ENCODE measurements around the gene SLCO2B1.

The SLCO2B1 gene

DNA sequence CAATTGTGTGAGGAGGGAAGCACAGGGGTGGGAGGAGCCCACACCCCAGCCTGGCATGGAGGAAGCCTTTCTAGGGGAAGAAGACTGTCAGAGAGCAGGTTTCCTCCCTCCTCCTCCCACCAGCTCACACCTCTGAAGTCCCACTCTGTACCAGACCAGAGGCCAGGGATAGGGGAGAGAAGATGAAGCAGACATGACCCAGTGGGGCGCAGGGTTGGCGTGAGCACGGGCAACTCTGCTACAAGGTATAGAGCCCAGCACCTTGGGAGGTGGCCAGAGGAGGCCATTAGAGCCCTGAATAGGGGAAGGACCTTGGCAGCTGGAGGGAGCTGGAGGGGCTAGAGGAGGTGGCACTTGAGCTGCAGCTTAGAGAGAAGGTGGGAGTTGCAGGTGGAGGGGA, 15.9 kb downstream of the SLCO2B1 start:
- Histone ChIP-seq H3K4me3 (ENCODE audit: low read length) (no peak overlapping the region), H3K9ac (ENCODE audit: low read depth, low read length) (no peak overlapping the region), H3K36me3 (ENCODE audit: insufficient read depth, low read length) (no peaks in the 10 kb centered on the region), H3K9me3 (replicated peaks; ENCODE audit: low read length) (no peaks in the 10 kb centered on the region), H3K4me1 (ENCODE audit: control insufficient read depth, insufficient read depth, low read length) (no peaks in the 10 kb centered on the region), H3K27me3 (ENCODE audit: control insufficient read depth, insufficient read depth, low read length) (peaks cover 84% of the 10 kb centered on the region), H3K4me2 (ENCODE audit: low read length) (no peak overlapping the region)

- Histone ChIP-seq H3K9ac (ENCODE audit: low read depth, low read length) (no peak overlapping the region), H3K4me3 (ENCODE audit: low read length) (no peak overlapping the region), H3K27me3 (ENCODE audit: control insufficient read depth, insufficient read depth, low read length) (peaks cover 76% of the 10 kb centered on the region), H3K4me1 (ENCODE audit: control insufficient read depth, insufficient read depth, low read length) (no peaks in the 10 kb centered on the region), H3K9me3 (replicated peaks; ENCODE audit: low read length) (no peaks in the 10 kb centered on the region), H3K36me3 (ENCODE audit: insufficient read depth, low read length) (no peaks in the 10 kb centered on the region), H3K4me2 (ENCODE audit: low read length) (no peak overlapping the region)
These were observed 16.7 kb downstream of the SLCO2B1 start for GRCh38 chr11:75167617-75168016.

GRCh38 chr11:75169101-75169885, 18.4 kb downstream of the SLCO2B1 start:
- Histone ChIP-seq H3K9me3 (replicated peaks; ENCODE audit: low read length) (no peaks in the 10 kb centered on the region), H3K4me1 (ENCODE audit: control insufficient read depth, insufficient read depth, low read length) (no peaks in the 10 kb centered on the region), H3K4me3 (ENCODE audit: low read length) (no peak overlapping the region), H3K9ac (ENCODE audit: low read depth, low read length) (no peak overlapping the region), H3K36me3 (ENCODE audit: insufficient read depth, low read length) (no peaks in the 10 kb centered on the region), H3K27me3 (ENCODE audit: control insufficient read depth, insufficient read depth, low read length) (peaks cover 66% of the 10 kb centered on the region), H3K4me2 (ENCODE audit: low read length) (no peak overlapping the region)

- Histone ChIP-seq H3K36me3 (ENCODE audit: insufficient read depth, low read length) (no peaks in the 10 kb centered on the region), H3K4me2 (ENCODE audit: low read length) (no peak overlapping the region), H3K9ac (ENCODE audit: low read depth, low read length) (no peak overlapping the region), H3K4me1 (ENCODE audit: control insufficient read depth, insufficient read depth, low read length) (no peaks in the 10 kb centered on the region), H3K27me3 (ENCODE audit: control insufficient read depth, insufficient read depth, low read length) (peaks cover 65% of the 10 kb centered on the region), H3K9me3 (replicated peaks; ENCODE audit: low read length) (no peaks in the 10 kb centered on the region), H3K4me3 (ENCODE audit: low read length) (no peak overlapping the region)
These were observed 19.8 kb downstream of the SLCO2B1 start for GRCh38 chr11:75170516-75171201.

GRCh38 chr11:75173336-75173735, 22.4 kb downstream of the SLCO2B1 start:
- H3K4me2 ChIP-seq (ENCODE audit: low read length) = no peak overlapping the region
- H3K9ac ChIP-seq (ENCODE audit: low read depth, low read length) = no peak overlapping the region
- H3K36me3 ChIP-seq (ENCODE audit: insufficient read depth, low read length) = no peaks in the 10 kb centered on the region

GRCh38 chr11:75174781-75175370, 24.0 kb downstream of the SLCO2B1 start:
- Histone ChIP-seq H3K4me2 (ENCODE audit: low read length) (no peak overlapping the region), H3K4me3 (ENCODE audit: low read length) (no peak overlapping the region), H3K9ac (ENCODE audit: low read depth, low read length) (no peak overlapping the region), H3K9me3 (replicated peaks; ENCODE audit: low read length) (no peaks in the 10 kb centered on the region), H3K27me3 (ENCODE audit: control insufficient read depth, insufficient read depth, low read length) (peaks cover 38% of the 10 kb centered on the region), H3K4me1 (ENCODE audit: control insufficient read depth, insufficient read depth, low read length) (no peaks in the 10 kb centered on the region), H3K36me3 (ENCODE audit: insufficient read depth, low read length) (no peaks in the 10 kb centered on the region)

More at GRCh38 chr11:75173336-75173735, 22.4 kb downstream of the SLCO2B1 start:
- H3K9me3 ChIP-seq (replicated peaks; ENCODE audit: low read length) = no peaks in the 10 kb centered on the region
- no peaks in the 10 kb centered on the region for H3K4me1 ChIP-seq (ENCODE audit: control insufficient read depth, insufficient read depth, low read length)
- H3K4me3 ChIP-seq (ENCODE audit: low read length) = no peak overlapping the region
- H3K27me3 ChIP-seq (ENCODE audit: control insufficient read depth, insufficient read depth, low read length) = peaks cover 52% of the 10 kb centered on the region

- Histone ChIP-seq H3K27me3 (ENCODE audit: control insufficient read depth, insufficient read depth, low read length) (peaks cover 57% of the 10 kb centered on the region), H3K4me1 (ENCODE audit: control insufficient read depth, insufficient read depth, low read length) (no peaks in the 10 kb centered on the region), H3K4me2 (ENCODE audit: low read length) (no peak overlapping the region), H3K4me3 (ENCODE audit: low read length) (no peak overlapping the region), H3K9me3 (replicated peaks; ENCODE audit: low read length) (no peaks in the 10 kb centered on the region), H3K9ac (ENCODE audit: low read depth, low read length) (no peak overlapping the region), H3K36me3 (ENCODE audit: insufficient read depth, low read length) (no peaks in the 10 kb centered on the region)
These were observed 31.8 kb downstream of the SLCO2B1 start for GRCh38 chr11:75182664-75183063.

DNA sequence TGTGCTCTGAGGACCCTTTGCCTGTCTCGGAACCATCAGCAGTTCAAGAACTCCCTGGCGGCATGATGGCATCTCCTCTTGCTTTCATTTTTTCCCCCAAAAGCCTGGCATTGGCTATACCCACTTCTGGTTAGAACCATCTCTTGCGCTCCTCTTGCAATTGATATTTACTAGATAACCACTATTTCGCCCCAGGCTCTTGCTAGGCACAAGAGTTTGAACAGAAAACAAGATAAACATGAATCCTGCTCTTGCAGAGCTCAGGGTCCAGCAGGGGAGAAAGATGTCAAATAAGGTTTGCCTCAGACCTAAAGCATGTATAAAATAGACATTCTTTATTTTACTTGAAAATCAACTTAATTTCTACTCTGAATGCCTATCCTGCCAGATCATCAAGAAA, 33.1 kb downstream of the SLCO2B1 start:
- Histone ChIP-seq H3K36me3 (ENCODE audit: insufficient read depth, low read length) (no peaks in the 10 kb centered on the region), H3K4me1 (ENCODE audit: control insufficient read depth, insufficient read depth, low read length) (no peaks in the 10 kb centered on the region), H3K27me3 (ENCODE audit: control insufficient read depth, insufficient read depth, low read length) (peaks cover 56% of the 10 kb centered on the region), H3K4me2 (ENCODE audit: low read length) (no peak overlapping the region), H3K4me3 (ENCODE audit: low read length) (no peak overlapping the region), H3K9ac (ENCODE audit: low read depth, low read length) (no peak overlapping the region), H3K9me3 (replicated peaks; ENCODE audit: low read length) (no peaks in the 10 kb centered on the region)

DNA sequence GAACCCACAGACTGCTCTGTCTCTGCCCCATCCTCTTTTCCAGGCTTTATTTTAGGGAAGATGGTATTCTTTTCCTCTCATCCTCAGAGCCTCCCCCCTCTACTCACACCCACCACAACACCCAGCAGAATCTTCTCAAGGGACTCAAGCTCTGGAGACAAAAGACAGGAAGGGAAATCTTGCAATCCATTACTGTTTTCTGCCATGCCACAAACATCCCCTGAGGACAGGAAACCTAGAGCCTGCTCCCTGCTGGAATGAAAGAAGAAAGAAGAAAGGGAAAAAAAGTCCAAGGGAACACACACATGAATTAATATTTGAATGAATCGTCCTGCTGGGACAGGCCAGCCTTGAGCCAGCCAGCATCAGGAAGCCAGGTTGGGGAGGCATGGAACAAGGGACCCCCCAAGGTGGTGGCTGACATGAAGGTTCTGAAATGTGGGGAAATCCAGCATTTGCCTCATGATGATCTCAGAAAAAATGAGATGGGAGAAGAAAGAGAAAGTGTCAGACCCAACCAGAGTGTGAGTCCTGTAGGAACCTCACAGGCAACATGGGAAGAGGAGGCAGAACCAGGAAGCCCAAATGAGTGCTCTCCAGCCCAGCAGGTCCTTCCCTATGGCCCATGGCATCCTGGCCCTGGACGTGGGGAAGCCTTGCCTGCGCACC, 34.0 kb downstream of the SLCO2B1 start:
- Histone ChIP-seq H3K36me3 (ENCODE audit: insufficient read depth, low read length) (no peaks in the 10 kb centered on the region), H3K27me3 (ENCODE audit: control insufficient read depth, insufficient read depth, low read length) (peaks cover 57% of the 10 kb centered on the region), H3K9me3 (replicated peaks; ENCODE audit: low read length) (no peaks in the 10 kb centered on the region), H3K4me1 (ENCODE audit: control insufficient read depth, insufficient read depth, low read length) (no peaks in the 10 kb centered on the region), H3K4me3 (ENCODE audit: low read length) (no peak overlapping the region), H3K9ac (ENCODE audit: low read depth, low read length) (no peak overlapping the region), H3K4me2 (ENCODE audit: low read length) (no peak overlapping the region)

DNA sequence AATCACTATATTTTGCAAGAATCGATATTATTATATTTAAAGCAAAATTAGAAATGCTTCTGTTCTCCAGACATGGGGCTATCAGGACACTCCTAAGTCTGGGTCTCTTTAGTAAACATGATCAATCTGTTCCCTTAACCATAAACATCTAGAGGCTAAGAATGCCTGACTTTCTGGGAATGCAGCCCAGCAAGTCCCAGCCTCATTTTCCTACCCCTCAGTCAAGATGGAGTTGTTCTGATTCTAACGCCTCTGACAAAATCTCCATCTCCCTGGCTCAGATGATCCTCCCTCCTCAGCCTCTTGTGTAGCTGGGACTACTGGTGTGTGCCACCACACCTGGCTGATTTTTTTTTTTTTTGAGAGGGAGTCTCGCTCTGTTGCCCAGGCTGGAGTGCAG, 35.0 kb downstream of the SLCO2B1 start:
- H3K4me2 ChIP-seq (ENCODE audit: low read length) = no peak overlapping the region
- H3K36me3 ChIP-seq (ENCODE audit: insufficient read depth, low read length) = no peaks in the 10 kb centered on the region
- no peaks in the 10 kb centered on the region for H3K4me1 ChIP-seq (ENCODE audit: control insufficient read depth, insufficient read depth, low read length)
- no peak overlapping the region for H3K4me3 ChIP-seq (ENCODE audit: low read length)
- H3K27me3 ChIP-seq (ENCODE audit: control insufficient read depth, insufficient read depth, low read length) = peaks cover 59% of the 10 kb centered on the region
- H3K9ac ChIP-seq (ENCODE audit: low read depth, low read length) = no peak overlapping the region
- no peaks in the 10 kb centered on the region for H3K9me3 ChIP-seq (replicated peaks; ENCODE audit: low read length)

DNA sequence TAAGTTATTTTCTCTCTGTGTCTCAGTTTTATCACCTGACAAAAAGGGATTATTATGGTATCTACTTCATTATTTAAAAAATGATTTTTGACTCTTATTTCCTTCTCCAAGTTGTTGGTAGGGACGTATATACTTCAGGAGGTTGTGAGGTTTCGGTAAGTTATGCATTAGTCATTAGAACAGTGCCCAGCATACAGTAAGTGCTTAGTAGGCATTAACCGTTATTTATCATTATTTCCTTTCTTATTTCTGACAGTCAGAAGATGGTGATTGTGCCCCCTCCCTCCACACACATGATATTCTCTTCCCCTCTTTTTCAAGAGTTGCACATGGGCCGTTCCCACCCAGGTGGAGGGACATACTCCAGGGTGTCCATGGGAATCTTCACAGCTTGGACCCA, 36.1 kb downstream of the SLCO2B1 start:
- peaks cover 61% of the 10 kb centered on the region for H3K27me3 ChIP-seq (ENCODE audit: control insufficient read depth, insufficient read depth, low read length)
- H3K4me1 ChIP-seq (ENCODE audit: control insufficient read depth, insufficient read depth, low read length) = no peaks in the 10 kb centered on the region
- no peaks in the 10 kb centered on the region for H3K36me3 ChIP-seq (ENCODE audit: insufficient read depth, low read length)
- no peak overlapping the region for H3K9ac ChIP-seq (ENCODE audit: low read depth, low read length)
- no peaks in the 10 kb centered on the region for H3K9me3 ChIP-seq (replicated peaks; ENCODE audit: low read length)
- no peak overlapping the region for H3K4me3 ChIP-seq (ENCODE audit: low read length)
- H3K4me2 ChIP-seq (ENCODE audit: low read length) = no peak overlapping the region

Data from skeletal muscle satellite cell (primary cell).